Measurements from ENCODE around the gene NGB.

DNA sequence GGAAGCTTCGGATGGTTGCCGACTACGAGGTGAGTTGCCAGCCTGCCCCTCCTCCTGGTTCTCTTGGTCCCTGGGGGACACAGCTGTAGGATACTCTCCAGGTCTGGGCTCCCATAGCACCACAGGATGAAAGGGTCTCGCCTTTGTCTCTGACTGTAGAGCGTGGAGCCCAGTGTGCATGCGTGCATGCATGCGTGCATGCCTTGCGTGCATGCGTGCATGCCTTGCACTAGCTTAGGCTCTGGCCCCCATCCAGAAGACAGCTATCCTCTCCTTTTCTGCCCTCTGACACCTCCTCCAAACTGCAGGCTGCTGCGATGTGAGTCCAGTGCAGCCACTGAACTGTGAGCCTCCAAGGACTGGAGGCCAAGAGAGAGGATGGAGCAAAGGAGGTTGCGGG lies 19.1 kb downstream of the NGB start:
- TF ChIP-seq, protein P1, sequence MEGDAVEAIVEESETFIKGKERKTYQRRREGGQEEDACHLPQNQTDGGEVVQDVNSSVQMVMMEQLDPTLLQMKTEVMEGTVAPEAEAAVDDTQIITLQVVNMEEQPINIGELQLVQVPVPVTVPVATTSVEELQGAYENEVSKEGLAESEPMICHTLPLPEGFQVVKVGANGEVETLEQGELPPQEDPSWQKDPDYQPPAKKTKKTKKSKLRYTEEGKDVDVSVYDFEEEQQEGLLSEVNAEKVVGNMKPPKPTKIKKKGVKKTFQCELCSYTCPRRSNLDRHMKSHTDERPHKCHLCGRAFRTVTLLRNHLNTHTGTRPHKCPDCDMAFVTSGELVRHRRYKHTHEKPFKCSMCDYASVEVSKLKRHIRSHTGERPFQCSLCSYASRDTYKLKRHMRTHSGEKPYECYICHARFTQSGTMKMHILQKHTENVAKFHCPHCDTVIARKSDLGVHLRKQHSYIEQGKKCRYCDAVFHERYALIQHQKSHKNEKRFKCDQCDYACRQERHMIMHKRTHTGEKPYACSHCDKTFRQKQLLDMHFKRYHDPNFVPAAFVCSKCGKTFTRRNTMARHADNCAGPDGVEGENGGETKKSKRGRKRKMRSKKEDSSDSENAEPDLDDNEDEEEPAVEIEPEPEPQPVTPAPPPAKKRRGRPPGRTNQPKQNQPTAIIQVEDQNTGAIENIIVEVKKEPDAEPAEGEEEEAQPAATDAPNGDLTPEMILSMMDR (IDR thresholded peaks at IDR 0.05; ENCODE audit: poor library complexity): no peak
- no peak for TF ChIP-seq EZH2 (IDR thresholded peaks at IDR 0.05; ENCODE audit: borderline replicate concordance)
